Cardiac muscle cell (in vitro differentiated cells and primary cell): ENCODE results near the gene ADAMTSL2. TPM values are rescaled to one million over a fixed set of nuclear protein-coding genes. Genes with fewer than 3 reads are reported as not detected.

Experiments used
- DNase-seq, 2 donors: peaks; one replicate each; pipeline versions ENCODE4 v3.0.0 to v3.0.0-alpha.2; 2010 to 2017; ENCODE audit warnings: low read depth in 1 of 2, low spot score in 1 of 2
- H3K27ac ChIP-seq: fragments of 200-600 bp; sonication (generic); 2 replicates; pipeline ENCODE4 v1.5.1; 2016
- H3K27me3 ChIP-seq: fragments of 200-600 bp; sonication (generic); 2 replicates; pipeline ENCODE4 v1.6.0; 2016; ENCODE audit warnings: control low read depth
- H3K36me3 ChIP-seq: fragments of 200-600 bp; sonication (generic); 2 replicates; pipeline ENCODE4 v1.5.1; 2016; ENCODE audit warnings: control low read depth
- H3K4me1 ChIP-seq: fragments of 200-600 bp; sonication (generic); 2 replicates; pipeline ENCODE4 v1.8.1; 2017; ENCODE audit warnings: low read depth, mild to moderate bottlenecking, mixed run types
- H3K4me3 ChIP-seq: fragments of 200-600 bp; sonication (generic); 2 replicates; pipeline ENCODE4 v1.5.1; 2016; ENCODE audit warnings: mild to moderate bottlenecking
- H3K9me3 ChIP-seq: fragments of 200-600 bp; sonication (generic); 2 replicates; pipeline ENCODE4 v1.5.1; 2017; ENCODE audit warnings: low read depth, mild to moderate bottlenecking, control low read depth
- CTCF ChIP-seq: IDR thresholded peaks from 2 replicates; pipeline ENCODE4 v1.5.1; 2012; ENCODE audit warnings: low read depth, mild to moderate bottlenecking, low read length
- polyA plus RNA-seq: library from polyadenylated mRNA; unstranded; fragments of >200 nt; fragmentation: Nextera tagmentation; extraction: Ambion mirVana; gene quantifications from 2 replicates; pipeline ENCODE4 v1.2.1, GENCODE V29; 2016
- total RNA-seq: library from RNA; depleted of rRNA; stranded (reverse); fragments of >200 nt; gene quantifications from 2 replicates; pipeline ENCODE4 v1.2.3, GENCODE V29; 2016

Gene ADAMTSL2
- total and polyA plus RNA-seq, 2 experiments from 2014 or later: 18.4 to 27.2 TPM

DNA sequence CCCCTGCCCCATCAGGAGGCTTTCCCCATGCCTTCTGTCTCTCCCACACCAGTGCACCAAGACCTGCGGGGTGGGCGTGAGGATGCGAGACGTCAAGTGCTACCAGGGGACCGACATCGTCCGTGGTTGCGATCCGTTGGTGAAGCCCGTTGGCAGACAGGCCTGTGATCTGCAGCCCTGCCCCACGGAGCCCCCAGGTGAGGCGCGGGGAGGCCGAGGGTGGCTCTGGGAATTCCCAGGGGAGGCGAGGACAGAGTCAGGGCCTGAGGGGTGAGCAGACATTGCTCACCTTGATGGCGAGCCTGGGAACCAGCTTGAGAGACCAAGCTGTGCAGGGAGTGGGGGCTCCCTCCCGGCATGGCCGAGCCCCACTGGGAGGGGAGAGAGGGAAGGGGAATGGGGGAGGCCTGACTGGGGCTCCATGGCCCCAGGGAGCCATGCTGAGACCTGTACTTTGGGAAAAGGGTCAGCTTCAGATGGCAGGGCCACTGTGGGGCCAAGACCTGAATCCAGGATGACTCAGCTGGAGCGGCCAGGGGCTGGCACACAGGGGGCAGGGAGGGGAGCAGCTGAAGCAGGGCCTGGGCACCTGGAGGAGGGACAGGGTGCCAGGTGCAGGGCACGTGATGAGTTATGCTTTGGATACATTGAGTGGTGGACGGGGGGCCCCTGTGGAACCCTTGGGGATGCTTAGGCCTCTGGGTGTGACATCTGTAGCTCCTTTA, 39.4 kb downstream of the ADAMTSL2 start:
- Histone ChIP-seq H3K27me3 (no peaks in the 10 kb centered on the region), H3K27ac (no peak overlapping the region), H3K4me1 (peaks cover 25% of the 10 kb centered on the region), H3K9me3 (no peaks in the 10 kb centered on the region), H3K36me3 (no peaks in the 10 kb centered on the region), H3K4me3 (no peak overlapping the region)
- no peak for DNase-seq
- no peak for TF ChIP-seq CTCF

DNA sequence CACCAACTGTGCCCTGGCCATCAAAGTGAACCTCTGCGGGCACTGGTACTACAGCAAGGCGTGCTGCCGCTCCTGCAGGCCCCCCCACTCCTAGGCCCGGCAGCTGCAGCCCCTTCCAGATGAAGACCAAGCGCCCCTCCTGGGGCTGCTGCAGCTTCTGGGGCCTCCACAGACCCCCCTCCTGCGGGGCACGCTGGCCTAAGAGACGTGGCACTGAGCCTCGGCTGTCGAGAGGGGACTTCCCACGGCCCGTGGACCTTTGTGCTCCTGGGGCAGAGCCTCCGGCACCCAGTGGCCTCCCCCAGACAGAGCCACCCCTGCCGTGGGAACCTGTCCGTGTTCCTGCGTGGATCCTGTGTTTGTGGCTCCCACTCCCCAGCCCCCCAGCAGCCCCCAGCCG, 40.3 kb downstream of the ADAMTSL2 start:
- H3K27me3 ChIP-seq: no peaks in the 10 kb centered on the region
- H3K9me3 ChIP-seq: no peaks in the 10 kb centered on the region
- no peak for DNase-seq
- TF ChIP-seq CTCF: no peak
- no peak overlapping the region for H3K27ac ChIP-seq
- H3K4me3 ChIP-seq: no peak overlapping the region
- H3K36me3 ChIP-seq: no peaks in the 10 kb centered on the region
- peaks cover 19% of the 10 kb centered on the region for H3K4me1 ChIP-seq

DNA sequence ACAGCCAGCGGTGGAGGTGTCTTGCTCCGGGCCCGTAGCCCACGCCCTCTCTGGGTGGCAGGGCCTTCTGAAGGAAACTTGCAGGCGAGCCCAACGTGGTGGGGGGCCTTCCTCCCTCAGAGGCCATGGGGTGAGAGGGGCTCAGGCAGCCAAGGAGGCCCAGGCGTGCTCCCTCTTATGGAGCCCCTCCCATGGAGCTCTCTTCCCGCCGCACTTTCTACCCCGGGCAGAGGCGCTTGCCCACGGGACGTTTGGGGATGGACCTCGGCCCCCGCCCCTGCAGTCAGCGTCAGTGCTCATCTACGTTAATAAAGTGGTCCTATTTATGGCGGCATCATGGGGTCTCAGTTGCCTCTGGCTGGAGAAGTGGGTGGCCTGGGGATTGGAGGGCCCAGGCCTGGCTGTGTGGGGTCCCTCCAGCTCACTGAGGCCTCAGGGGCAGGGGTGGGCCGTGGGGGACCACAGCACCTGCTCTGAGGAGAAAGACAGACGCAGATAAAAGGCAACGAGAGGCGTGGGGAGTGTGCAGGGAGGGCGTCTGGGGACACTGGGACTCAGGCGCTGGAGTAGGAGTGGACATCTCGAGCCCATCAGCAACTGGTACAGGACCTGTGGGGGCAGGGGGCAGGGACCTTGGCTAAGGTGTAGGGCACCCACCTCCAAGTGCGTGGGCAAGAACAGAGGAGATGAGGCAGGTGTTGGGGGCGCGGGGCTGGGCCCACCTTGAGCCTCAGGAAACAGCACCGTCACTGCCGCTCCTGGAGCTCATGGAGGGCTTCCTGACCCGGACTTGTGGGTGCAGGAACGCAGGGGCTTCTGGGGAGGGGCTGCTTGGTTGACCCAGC, 40.9 kb downstream of the ADAMTSL2 start:
- no peak for DNase-seq
- no peak overlapping the region for H3K4me3 ChIP-seq
- no peak overlapping the region for H3K27ac ChIP-seq
- TF ChIP-seq CTCF: no peak
- peaks cover 13% of the 10 kb centered on the region for H3K4me1 ChIP-seq
- H3K36me3 ChIP-seq: no peaks in the 10 kb centered on the region
- H3K9me3 ChIP-seq: no peaks in the 10 kb centered on the region
- H3K27me3 ChIP-seq: no peaks in the 10 kb centered on the region

- Histone ChIP-seq H3K4me3 (no peak overlapping the region), H3K27ac (no peak overlapping the region), H3K27me3 (no peaks in the 10 kb centered on the region), H3K4me1 (peaks cover 15% of the 10 kb centered on the region), H3K9me3 (no peaks in the 10 kb centered on the region), H3K36me3 (no peaks in the 10 kb centered on the region)
- no peak for DNase-seq
- TF ChIP-seq CTCF: no peak
Observed at GRCh38 chr9:133576031-133576874, 41.7 kb downstream of the ADAMTSL2 start.
